ENCODE data around the gene TMEM92.

DNA sequence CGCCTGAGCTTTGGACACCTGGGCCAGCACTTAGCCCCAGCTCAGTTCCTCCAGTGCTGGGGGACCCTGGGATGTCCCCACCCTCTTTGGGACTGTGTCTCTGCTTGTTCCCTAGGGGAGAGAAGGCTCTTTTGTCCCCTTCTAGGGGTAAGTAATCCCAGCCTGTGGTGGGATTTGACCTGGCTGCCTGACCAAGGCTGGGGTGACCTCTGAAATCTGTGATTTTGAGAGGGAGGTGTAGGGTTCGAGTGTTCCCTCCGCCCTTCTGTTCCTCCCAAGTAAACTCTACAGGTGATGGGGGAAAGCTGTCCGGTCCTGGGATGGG is 593 bp downstream of the TMEM92 start:
- TF ChIP-seq GATA3 (IDR thresholded peaks at IDR 0.05; ENCODE audit: low read depth, low read length), result no peak
- no peak for TF ChIP-seq GATA2 (IDR thresholded peaks at IDR 0.05; ENCODE audit: low read depth, low read length)

Measured in SH-SY5Y (cell line).